IgD-negative memory B cell (primary cell): ENCODE results near the gene DDX6. TPM values are rescaled to one million over a fixed set of nuclear protein-coding genes. Genes with fewer than 3 reads are reported as not detected.
A peak's percentile ranks its signal among the peaks of the same experiment; 100 is the strongest.
"Not testable (repeated sequence)": the region's sequence is repeated elsewhere in the genome, so short reads cannot be mapped to it uniquely, and the experiment has no call there.

ENCODE experiments used
- H3K27ac Mint-ChIP-seq, 3 donors: one replicate each; pipeline ENCODE4 v1.8.0; 2020 to 2022; ENCODE audit warnings: mild to moderate bottlenecking in 3 of 3, mixed read lengths in 3 of 3, moderate library complexity in 1 of 3
- H3K27me3 Mint-ChIP-seq: one replicate; pipeline ENCODE4 v1.8.0; 2021; ENCODE audit warnings: mixed read lengths
- H3K36me3 Mint-ChIP-seq: one replicate; pipeline ENCODE4 v1.8.0; 2020; ENCODE audit warnings: mild to moderate bottlenecking, mixed read lengths
- H3K4me1 Mint-ChIP-seq, 3 donors: one replicate each; pipeline ENCODE4 v1.8.0; 2020 to 2022; ENCODE audit warnings: mixed read lengths in 3 of 3, mild to moderate bottlenecking in 1 of 3
- H3K4me3 Mint-ChIP-seq, 4 donors: one replicate each; pipeline ENCODE4 v1.8.0; 2020 to 2022; ENCODE audit warnings: mild to moderate bottlenecking in 4 of 4, mixed read lengths in 4 of 4, moderate library complexity in 3 of 4
- H3K9me3 Mint-ChIP-seq, 3 donors: one replicate each; pipeline ENCODE4 v1.8.0; 2020 to 2021; ENCODE audit warnings: mixed read lengths in 3 of 3, mild to moderate bottlenecking in 1 of 3
- polyA plus RNA-seq: library from polyadenylated mRNA; unstranded; fragments of 300-500 nt; fragmentation: Illumina TruSeq; gene quantifications from one replicate; pipeline ENCODE4 v1.2.3, GENCODE V29; 2021

Gene DDX6
- polyA plus RNA-seq, 1 donor from 2014 or later = 81.9 TPM

- H3K9me3 Mint-ChIP-seq, H3K27me3 Mint-ChIP-seq, H3K27ac Mint-ChIP-seq, H3K36me3 Mint-ChIP-seq, H3K4me3 Mint-ChIP-seq: not testable (repeated sequence)
- H3K4me1 Mint-ChIP-seq = peaks cover 3 to 13% (median 11%) of the 10 kb centered on the region in 3 donors
These were observed 76.5 kb downstream of the DDX6 start for GRCh38 chr11:118714416-118714815.

DNA sequence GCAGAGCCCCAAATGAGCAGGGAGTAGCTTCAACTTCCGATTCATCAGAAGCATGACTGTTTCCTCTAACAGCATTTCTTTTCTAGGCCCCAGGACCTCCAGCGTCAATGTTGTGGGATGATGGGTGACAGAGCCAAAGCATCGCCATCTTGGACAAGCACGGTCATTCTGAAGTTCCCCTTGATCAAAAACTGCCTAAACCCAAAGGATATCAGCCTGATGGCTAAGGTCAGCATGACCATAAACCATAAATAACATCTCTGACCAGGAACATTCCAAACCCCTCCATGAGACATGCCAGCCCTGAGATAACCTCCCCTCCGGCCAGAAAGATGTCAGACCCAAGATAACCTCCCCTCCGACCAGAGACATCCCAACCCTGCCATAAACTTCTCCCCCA, 82.7 kb downstream of the DDX6 start:
- Mint-ChIP-seq H3K9me3 (no peaks in the 10 kb centered on the region), H3K4me1 (peaks cover 5 to 10% (median 7%) of the 10 kb centered on the region in 3 donors), H3K36me3 (no peaks in the 10 kb centered on the region), H3K27me3 (peaks cover 6% of the 10 kb centered on the region), H3K4me3 (no peak overlapping the region), H3K27ac (peak overlapping the region in 1 of 3 donors; percentile 28)

DNA sequence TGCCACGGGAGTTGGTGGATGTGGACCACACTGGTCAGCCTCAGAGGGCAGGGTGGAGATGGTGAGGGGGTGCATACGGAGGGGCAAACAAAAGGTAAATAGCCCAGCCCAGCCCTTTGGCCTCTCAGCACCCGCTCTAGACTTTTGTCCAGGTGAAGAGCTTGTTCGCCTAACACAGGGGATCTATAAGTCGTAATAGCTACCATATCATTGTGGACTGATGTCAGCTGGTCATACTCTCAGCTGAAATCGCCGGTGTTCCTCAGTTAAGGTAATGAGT, 84.5 kb downstream of the DDX6 start:
- peak overlapping the region in 1 of 4 donors; percentile 27 for H3K4me3 Mint-ChIP-seq
- no peaks in the 10 kb centered on the region for H3K36me3 Mint-ChIP-seq
- H3K4me1 Mint-ChIP-seq = peaks cover 5 to 10% (median 7%) of the 10 kb centered on the region in 3 donors
- no peak overlapping the region for H3K27ac Mint-ChIP-seq
- H3K9me3 Mint-ChIP-seq = no peaks in the 10 kb centered on the region
- H3K27me3 Mint-ChIP-seq = peaks cover 6% of the 10 kb centered on the region

GRCh38 chr11:118705791-118706545, 85.0 kb downstream of the DDX6 start:
- Mint-ChIP-seq H3K36me3 (no peaks in the 10 kb centered on the region), H3K4me1 (peaks cover 5 to 10% (median 7%) of the 10 kb centered on the region in 3 donors), H3K27ac (no peak overlapping the region), H3K9me3 (no peaks in the 10 kb centered on the region), H3K27me3 (peaks cover 6% of the 10 kb centered on the region), H3K4me3 (peak overlapping the region in 2 of 4 donors; percentile 73 to 84)

DNA sequence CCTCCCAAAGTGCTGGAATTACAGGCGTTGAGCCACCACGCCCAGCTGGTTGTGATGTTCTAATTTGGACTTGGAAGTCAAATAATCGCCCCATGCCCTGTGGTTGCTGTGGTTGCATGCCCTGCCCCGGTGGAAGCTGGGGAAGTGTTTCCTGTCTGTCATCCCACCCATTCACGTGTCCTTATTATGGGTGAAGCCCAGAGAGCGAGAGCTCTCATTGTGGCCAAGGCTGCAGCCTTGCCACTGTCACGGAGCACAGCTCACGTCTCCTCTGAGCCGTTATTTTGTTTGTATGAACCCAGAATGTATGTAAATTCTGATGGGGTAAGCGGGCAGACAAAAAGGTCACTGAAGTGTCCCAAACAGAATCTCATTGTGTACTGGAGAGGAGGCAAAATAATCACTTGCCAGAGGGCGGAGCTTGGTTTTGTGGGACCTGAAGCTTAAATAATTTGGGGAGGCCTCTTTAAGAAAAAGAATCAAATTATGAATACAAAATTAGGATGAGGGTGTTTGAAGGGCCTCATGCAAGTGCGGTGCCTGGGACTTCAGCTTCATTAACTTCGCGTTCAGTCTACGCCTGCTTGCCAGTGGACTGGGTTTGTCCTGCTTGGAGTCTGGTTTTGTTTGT, 85.7 kb downstream of the DDX6 start:
- H3K27ac Mint-ChIP-seq = peak overlapping the region in 1 of 3 donors; percentile 69
- peaks cover 5 to 13% (median 7%) of the 10 kb centered on the region in 3 donors for H3K4me1 Mint-ChIP-seq
- peaks cover 0 to 3% (median 3%) of the 10 kb centered on the region in 3 donors for H3K9me3 Mint-ChIP-seq
- H3K36me3 Mint-ChIP-seq = no peaks in the 10 kb centered on the region
- H3K4me3 Mint-ChIP-seq = peak overlapping the region in 2 of 4 donors; percentile 84 to 88
- peaks cover 6% of the 10 kb centered on the region for H3K27me3 Mint-ChIP-seq

DNA sequence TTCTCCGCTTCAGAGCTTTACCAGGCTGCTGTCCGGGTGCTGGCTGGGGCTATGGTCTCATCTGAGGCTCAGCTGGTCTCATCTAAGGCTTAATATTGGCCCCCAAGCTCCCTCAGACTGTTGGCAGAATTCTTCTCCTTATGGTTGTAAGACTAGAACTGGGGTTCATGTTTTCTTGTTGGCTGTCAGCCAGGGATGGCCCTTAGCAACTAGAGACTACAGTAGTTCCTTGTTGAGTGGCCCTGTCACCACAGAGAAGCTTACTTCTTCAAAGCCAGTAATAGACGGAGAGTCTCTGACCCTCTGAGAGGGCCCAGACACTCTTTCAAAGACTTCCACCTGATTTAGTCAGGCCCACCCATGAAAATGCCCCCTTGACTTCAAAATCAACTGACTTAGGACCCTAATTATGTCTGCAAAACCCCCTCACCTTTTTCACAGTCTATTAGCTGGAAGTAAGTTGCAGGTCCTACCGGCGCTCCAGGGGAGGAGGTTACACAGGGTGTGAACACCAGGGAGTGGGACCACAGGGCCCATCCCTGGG, 87.3 kb downstream of the DDX6 start:
- Mint-ChIP-seq H3K4me1 (peaks cover 5 to 13% (median 9%) of the 10 kb centered on the region in 3 donors), H3K9me3 (peaks cover 0 to 4% (median 4%) of the 10 kb centered on the region in 3 donors), H3K27ac (no peak overlapping the region), H3K36me3 (no peaks in the 10 kb centered on the region), H3K27me3 (peaks cover 6% of the 10 kb centered on the region), H3K4me3 (peak overlapping the region in 1 of 4 donors; percentile 32)

- peaks cover 0 to 7% (median 6%) of the 10 kb centered on the region in 3 donors for H3K4me1 Mint-ChIP-seq
- no peaks in the 10 kb centered on the region for H3K27me3 Mint-ChIP-seq
- no peaks in the 10 kb centered on the region for H3K36me3 Mint-ChIP-seq
- peaks cover 0 to 4% (median 4%) of the 10 kb centered on the region in 3 donors for H3K9me3 Mint-ChIP-seq
- H3K27ac Mint-ChIP-seq = peak overlapping the region in 2 of 3 donors; percentile 72 to 97
- H3K4me3 Mint-ChIP-seq = no peak overlapping the region
These were observed 91.3 kb downstream of the DDX6 start for GRCh38 chr11:118699506-118700220.

Other genes starting within 250 kb of the DDX6 start
- 6.2 TPM for gene IFT46, start 225.2 kb downstream of the DDX6 start, polyA plus RNA-seq
- gene ARCN1, start 218.8 kb downstream of the DDX6 start, polyA plus RNA-seq = 97.5 TPM
- not detected for gene PHLDB1, start 183.5 kb downstream of the DDX6 start, polyA plus RNA-seq
- not detected for gene TREH, start 111.5 kb downstream of the DDX6 start, polyA plus RNA-seq
- gene CXCR5, start 92.7 kb upstream of the DDX6 start, polyA plus RNA-seq = 93.4 TPM
- 2.8 TPM for gene BCL9L, start 134.8 kb upstream of the DDX6 start, polyA plus RNA-seq
- not detected for gene UPK2, start 165.1 kb upstream of the DDX6 start, polyA plus RNA-seq
- gene FOXR1, start 180.6 kb upstream of the DDX6 start, polyA plus RNA-seq = not detected
- gene CENATAC, start 207.0 kb upstream of the DDX6 start, polyA plus RNA-seq = 11.2 TPM
- gene RPS25, start 227.2 kb upstream of the DDX6 start, polyA plus RNA-seq = 4,856 TPM
- 81.5 TPM for gene TRAPPC4, start 227.6 kb upstream of the DDX6 start, polyA plus RNA-seq
- 10.9 TPM for gene SLC37A4, start 239.7 kb upstream of the DDX6 start, polyA plus RNA-seq